ENCODE measurements around the gene ING4. TPM values are rescaled to one million over a fixed set of nuclear protein-coding genes. Genes with fewer than 3 reads are reported as not detected.

Gene ING4
- polyA plus RNA-seq, 1 of the 3 experiments (the other 2 are of a cell fraction), result 96.5 TPM

DNA sequence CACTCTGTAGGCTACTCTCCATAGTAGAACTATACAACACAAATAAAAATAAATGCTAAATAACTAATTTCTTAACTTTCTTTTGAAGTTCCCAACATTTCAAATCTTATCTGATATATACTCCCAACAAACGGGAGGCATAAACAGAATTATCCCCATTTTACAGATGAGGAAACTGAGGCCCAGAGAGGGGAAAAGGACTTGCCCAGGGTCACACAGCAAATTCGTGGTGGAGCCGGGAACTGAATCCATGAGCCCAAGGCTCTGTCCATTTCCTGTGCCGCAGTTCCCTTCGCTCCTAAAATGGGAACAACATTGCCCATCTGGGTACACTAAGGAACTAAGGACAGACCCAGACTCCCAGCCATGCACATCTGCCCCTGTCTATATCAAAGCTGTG lies 14.0 kb upstream of the ING4 start:
- Histone ChIP-seq H3K9me2 (no peaks in the 10 kb centered on the region), H3K4me2 (no peak overlapping the region), H3K4me1 (ENCODE audit: control insufficient read depth in 1 of 2, insufficient read depth in 2 of 2, low read depth in 1 of 2, low read length in 1 of 2) (no peaks in the 10 kb centered on the region), H3F3A (replicated peaks; ENCODE audit: insufficient read depth) (no peaks in the 10 kb centered on the region), H3K79me2 (ENCODE audit: insufficient read depth) (peaks cover 66% of the 10 kb centered on the region), H3K36me3 (replicated peaks in 1 of 2; ENCODE audit: control insufficient read depth in 1 of 2, insufficient read depth in 2 of 2, low read length in 1 of 2) (peaks cover 73 to 79% of the 10 kb centered on the region in 2 experiments), H4K20me1 (ENCODE audit: insufficient read depth) (peaks cover 14% of the 10 kb centered on the region), H3K27me3 (ENCODE audit: insufficient read depth) (no peaks in the 10 kb centered on the region), H3K27ac (ENCODE audit: low read depth in 2 of 2, low read length in 1 of 2) (no peak overlapping the region), H3K9me3 (no peaks in the 10 kb centered on the region), H3K4me3 (ENCODE audit: low read depth in 2 of 2, low read length in 1 of 2) (no peak overlapping the region), H2AFZ (ENCODE audit: low read depth) (no peak overlapping the region), H3K9ac (no peak overlapping the region)
- no peak for TF ChIP-seq CHD2 (IDR thresholded peaks at IDR 0.05; ENCODE audit: low read length, partially characterized antibody)
- TF ChIP-seq SIN3A (IDR thresholded peaks at IDR 0.05; ENCODE audit: borderline replicate concordance, low read depth, low read length), result no peak
- no peak for TF ChIP-seq FOSL2 (IDR thresholded peaks at IDR 0.05; ENCODE audit: borderline replicate concordance, low read depth)
- TF ChIP-seq GABPA (IDR thresholded peaks at IDR 0.05; ENCODE audit: low read depth), result no peak
- TF ChIP-seq RCOR1 (IDR thresholded peaks at IDR 0.05; ENCODE audit: low read length), result no peak
- no peak for TF ChIP-seq NRF1 (IDR thresholded peaks at IDR 0.05; ENCODE audit: low read depth, low read length)
- no peak for TF ChIP-seq EP300 (IDR thresholded peaks at IDR 0.05; ENCODE audit: borderline replicate concordance in 1 of 2, low read depth in 1 of 2, low read length in 1 of 2)
- TF ChIP-seq, protein P1, sequence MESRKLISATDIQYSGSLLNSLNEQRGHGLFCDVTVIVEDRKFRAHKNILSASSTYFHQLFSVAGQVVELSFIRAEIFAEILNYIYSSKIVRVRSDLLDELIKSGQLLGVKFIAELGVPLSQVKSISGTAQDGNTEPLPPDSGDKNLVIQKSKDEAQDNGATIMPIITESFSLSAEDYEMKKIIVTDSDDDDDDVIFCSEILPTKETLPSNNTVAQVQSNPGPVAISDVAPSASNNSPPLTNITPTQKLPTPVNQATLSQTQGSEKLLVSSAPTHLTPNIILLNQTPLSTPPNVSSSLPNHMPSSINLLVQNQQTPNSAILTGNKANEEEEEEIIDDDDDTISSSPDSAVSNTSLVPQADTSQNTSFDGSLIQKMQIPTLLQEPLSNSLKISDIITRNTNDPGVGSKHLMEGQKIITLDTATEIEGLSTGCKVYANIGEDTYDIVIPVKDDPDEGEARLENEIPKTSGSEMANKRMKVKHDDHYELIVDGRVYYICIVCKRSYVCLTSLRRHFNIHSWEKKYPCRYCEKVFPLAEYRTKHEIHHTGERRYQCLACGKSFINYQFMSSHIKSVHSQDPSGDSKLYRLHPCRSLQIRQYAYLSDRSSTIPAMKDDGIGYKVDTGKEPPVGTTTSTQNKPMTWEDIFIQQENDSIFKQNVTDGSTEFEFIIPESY (IDR thresholded peaks at IDR 0.05; ENCODE audit: borderline replicate concordance, low read depth), result no peak
- no peak for TF ChIP-seq JUND (IDR thresholded peaks at IDR 0.05)
- TF ChIP-seq RAD21 (IDR thresholded peaks at IDR 0.05; ENCODE audit: low read length), result no peak
- TF ChIP-seq TEAD4 (IDR thresholded peaks at IDR 0.05; ENCODE audit: borderline replicate concordance, insufficient read depth), result no peak
- no peak for TF ChIP-seq TCF12 (IDR thresholded peaks at IDR 0.05)
- no peak for TF ChIP-seq SMC3 (IDR thresholded peaks at IDR 0.05; ENCODE audit: low read depth, low read length)
- TF ChIP-seq TAF1 (IDR thresholded peaks at IDR 0.05; ENCODE audit: borderline replicate concordance, low read depth, low read length), result no peak
- CTCF ChIA-PET, result interaction anchor here (1.0 to 1.6 kb wide), 2 partner anchors 10 to 12 kb away, joined by 3 to 4 read pairs; partner anchors contain the start of gene ZNF384
- 94% methylated on average over 5 of the region's 5 CpGs for WGBS (ENCODE audit: low lambda C conversion rate)
- POLR2A ChIA-PET, result no interaction called here
- DNase-seq, result no peak

DNA sequence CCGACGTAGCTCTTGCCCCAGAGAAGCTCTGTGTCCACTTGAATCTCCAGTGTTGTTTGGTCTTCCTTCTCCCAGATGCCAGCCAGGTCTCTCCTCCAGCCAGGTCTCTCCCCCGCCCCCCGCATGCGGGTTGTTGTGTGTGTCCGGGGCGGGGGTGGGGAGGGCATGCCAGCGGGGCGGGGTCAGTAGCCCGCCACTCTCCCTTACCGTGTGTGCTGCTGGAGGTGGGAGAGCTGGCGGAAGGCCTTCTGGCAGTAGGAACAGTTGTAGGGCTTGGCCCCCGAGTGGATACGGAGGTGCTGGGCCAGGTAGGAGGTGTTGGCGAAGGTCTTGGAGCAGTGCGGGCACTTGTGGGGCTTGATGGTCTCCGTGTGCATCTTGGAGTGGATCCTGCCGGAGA lies 9.2 kb upstream of the ING4 start:
- no peak for DNase-seq
- 94% methylated on average over 18 of the region's 18 CpGs for WGBS (ENCODE audit: low lambda C conversion rate)
- Histone ChIP-seq H2AFZ (ENCODE audit: low read depth) (no peak overlapping the region), H3K4me1 (ENCODE audit: control insufficient read depth in 1 of 2, insufficient read depth in 2 of 2, low read depth in 1 of 2, low read length in 1 of 2) (no peaks in the 10 kb centered on the region), H3K27me3 (ENCODE audit: insufficient read depth) (no peaks in the 10 kb centered on the region), H3K36me3 (replicated peaks in 1 of 2; ENCODE audit: control insufficient read depth in 1 of 2, insufficient read depth in 2 of 2, low read length in 1 of 2) (peaks cover 75 to 94% of the 10 kb centered on the region in 2 experiments), H3K4me2 (no peak overlapping the region), H3K27ac (ENCODE audit: low read depth in 2 of 2, low read length in 1 of 2) (no peak overlapping the region), H3K79me2 (ENCODE audit: insufficient read depth) (peaks cover 24% of the 10 kb centered on the region), H4K20me1 (ENCODE audit: insufficient read depth) (no peaks in the 10 kb centered on the region), H3K9me3 (no peaks in the 10 kb centered on the region), H3K9ac (no peak overlapping the region), H3K9me2 (no peaks in the 10 kb centered on the region), H3K4me3 (ENCODE audit: low read depth in 2 of 2, low read length in 1 of 2) (no peak overlapping the region), H3F3A (replicated peaks; ENCODE audit: insufficient read depth) (peaks cover 16% of the 10 kb centered on the region)
- CTCF ChIA-PET, result interaction anchor here (0.7 to 6.2 kb wide), 4 partner anchors 9 to 20 kb away, joined by 3 to 50 read pairs (median 4); partner anchors contain the start of gene ZNF384
- TF ChIP-seq SIN3A (IDR thresholded peaks at IDR 0.05; ENCODE audit: borderline replicate concordance, low read depth, low read length) (no peak), FOSL2 (IDR thresholded peaks at IDR 0.05; ENCODE audit: borderline replicate concordance, low read depth) (no peak), YY1 (IDR thresholded peaks at IDR 0.05; ENCODE audit: low read depth) (no peak), FOXJ3 (CRISPR knock-in tag; IDR thresholded peaks at IDR 0.05) (no peak), EZH2phosphoT487 (IDR thresholded peaks at IDR 0.05; ENCODE audit: borderline replicate concordance, low read depth) (no peak)
- TF ChIP-seq, protein P2, sequence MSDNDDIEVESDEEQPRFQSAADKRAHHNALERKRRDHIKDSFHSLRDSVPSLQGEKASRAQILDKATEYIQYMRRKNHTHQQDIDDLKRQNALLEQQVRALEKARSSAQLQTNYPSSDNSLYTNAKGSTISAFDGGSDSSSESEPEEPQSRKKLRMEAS (IDR thresholded peaks at IDR 0.05; ENCODE audit: low read depth), result no peak
- POLR2A ChIA-PET, result no interaction called here

All from SK-N-SH (cell line).